Effector memory CD4-positive, alpha-beta T cell (primary cell): Measurements from ENCODE around the gene SNX20.
A peak's percentile ranks its signal among the peaks of the same experiment; 100 is the strongest.

ENCODE experiments used
- DNase-seq, 3 donors: peaks; one replicate each; pipeline ENCODE4 v3.0.0-alpha.2; 2020
- H3K27ac ChIP-seq: 2 replicates; pipeline ENCODE4 v1.7.0; 2013; ENCODE audit warnings: mild to moderate bottlenecking, low read length, moderate library complexity; ENCODE audit not compliant: insufficient read depth, poor library complexity, severe bottlenecking
- H3K27me3 ChIP-seq: replicated peaks from 2 replicates; pipeline ENCODE4 v1.7.0; 2013; ENCODE audit warnings: mild to moderate bottlenecking, low read length; ENCODE audit not compliant: insufficient read depth, control insufficient read depth, poor library complexity, severe bottlenecking
- H3K36me3 ChIP-seq: 2 replicates; pipeline ENCODE4 v1.7.0; 2013; ENCODE audit warnings: mild to moderate bottlenecking, low read length, moderate library complexity; ENCODE audit not compliant: control insufficient read depth, insufficient read depth
- H3K4me1 ChIP-seq: 2 replicates; pipeline ENCODE4 v1.7.0; 2013; ENCODE audit warnings: low read length, mild to moderate bottlenecking; ENCODE audit not compliant: control insufficient read depth, insufficient read depth, poor library complexity, severe bottlenecking
- H3K4me3 ChIP-seq: 2 replicates; pipeline ENCODE4 v1.7.0; 2013; ENCODE audit warnings: low read length, low read depth, mild to moderate bottlenecking; ENCODE audit not compliant: insufficient read depth, poor library complexity, severe bottlenecking
- H3K9me3 ChIP-seq: 2 replicates; pipeline ENCODE4 v1.7.0; 2013; ENCODE audit warnings: mild to moderate bottlenecking, low read length, moderate library complexity; ENCODE audit not compliant: control insufficient read depth
- total RNA-seq, 3 donors: gene quantifications; one replicate each; lab custom pipeline; 2026; lab: John Stamatoyannopoulos, UW

The SNX20 gene
- total RNA-seq: 58.1 to 77.8 (median 60.8) reads per million in 3 donors

DNA sequence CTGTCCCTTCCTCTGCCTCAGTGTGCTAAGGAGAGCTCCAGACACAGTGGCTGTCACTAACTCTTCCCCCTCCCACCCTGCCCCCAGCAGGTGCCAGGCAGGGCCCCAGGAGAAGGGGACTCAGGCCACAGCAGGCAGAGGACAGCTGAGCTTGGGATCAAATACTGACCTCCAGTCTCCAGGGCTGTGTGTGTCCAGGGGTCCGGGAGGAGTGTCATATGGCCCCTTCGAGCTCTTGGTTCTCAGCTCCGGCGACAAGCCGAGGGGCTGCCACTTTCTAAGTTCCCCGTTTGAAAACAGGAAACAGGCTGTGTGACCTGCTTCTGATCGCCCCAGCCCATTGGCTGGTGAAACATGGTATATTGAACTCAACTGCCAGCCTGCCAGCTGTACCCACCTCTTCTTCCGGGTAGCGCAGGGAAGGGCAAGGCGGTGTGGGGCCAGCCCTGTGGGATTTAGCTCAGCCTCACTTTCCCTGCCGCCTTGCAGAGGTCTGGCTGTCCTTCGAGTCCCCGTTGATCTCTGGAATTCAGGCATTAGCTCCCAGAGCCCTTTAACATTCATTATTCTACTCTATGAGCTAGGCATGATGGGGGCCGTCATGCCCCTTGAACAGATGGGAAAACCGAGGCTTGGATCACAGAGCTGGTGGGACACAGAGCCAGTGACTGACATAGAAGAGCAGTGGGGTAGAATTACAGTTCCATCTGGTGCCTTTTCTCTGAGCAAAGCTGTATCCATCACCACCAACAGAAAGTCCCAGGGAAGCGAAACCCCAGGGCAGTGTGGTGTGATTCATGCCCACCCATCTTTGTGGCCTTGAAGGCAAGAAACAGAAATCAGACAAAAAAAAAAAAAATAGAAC is at the start of gene SNX20:
SNX20 (minus strand) TSS at position 292 of the 865 bp plus-strand sequence. CDS start 3,786 bp downstream, outside the sequence.
- peak; percentile 48 to 63 (median 56) for DNase-seq
- Histone ChIP-seq H3K9me3 (no peaks in the 10 kb centered on the region), H3K27me3 (no peaks in the 10 kb centered on the region), H3K27ac (peak within 1 kb of the TSS; percentile 84), H3K36me3 (peaks cover 14% of the 10 kb centered on the region), H3K4me3 (peak within 1 kb of the TSS; percentile 83), H3K4me1 (peaks cover 69% of the 10 kb centered on the region)

- no peak for DNase-seq
- H3K27ac ChIP-seq: no peak overlapping the region
- H3K27me3 ChIP-seq: no peaks in the 10 kb centered on the region
- peaks cover 8% of the 10 kb centered on the region for H3K4me1 ChIP-seq
- peaks cover 12% of the 10 kb centered on the region for H3K9me3 ChIP-seq
- H3K36me3 ChIP-seq: peaks cover 18% of the 10 kb centered on the region
- H3K4me3 ChIP-seq: no peak overlapping the region
Observed at GRCh38 chr16:50724306-50724705, 43.2 kb upstream of the SNX20 start.

DNA sequence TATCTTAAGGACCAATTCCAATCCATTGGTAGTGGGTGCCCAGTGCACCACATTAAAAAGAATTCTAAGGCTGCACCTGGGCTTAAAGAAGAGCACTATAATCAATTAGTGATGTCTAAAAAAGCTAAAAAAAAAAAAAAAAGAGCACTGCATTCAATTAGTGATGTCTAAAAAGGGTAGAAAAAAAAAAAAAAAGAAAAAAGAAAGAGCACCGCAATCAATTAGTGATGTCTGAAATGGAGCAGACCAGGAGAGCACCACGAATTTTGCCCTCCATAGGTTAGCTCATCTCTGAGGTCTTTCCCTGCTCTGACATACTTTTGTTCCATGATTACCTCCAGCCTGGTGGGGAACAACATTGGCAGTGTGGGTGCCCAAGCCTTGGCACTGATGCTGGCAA is 41.8 kb upstream of the SNX20 start:
- no peak overlapping the region for H3K4me3 ChIP-seq
- peaks cover 8% of the 10 kb centered on the region for H3K4me1 ChIP-seq
- peaks cover 18% of the 10 kb centered on the region for H3K36me3 ChIP-seq
- no peak for DNase-seq
- peaks cover 12% of the 10 kb centered on the region for H3K9me3 ChIP-seq
- H3K27ac ChIP-seq: no peak overlapping the region
- no peaks in the 10 kb centered on the region for H3K27me3 ChIP-seq

- peaks cover 12% of the 10 kb centered on the region for H3K9me3 ChIP-seq
- DNase-seq: no peak
- peaks cover 8% of the 10 kb centered on the region for H3K4me1 ChIP-seq
- H3K36me3 ChIP-seq: peaks cover 19% of the 10 kb centered on the region
- H3K4me3 ChIP-seq: no peak overlapping the region
- H3K27ac ChIP-seq: no peak overlapping the region
- H3K27me3 ChIP-seq: no peaks in the 10 kb centered on the region
Observed at GRCh38 chr16:50722405-50722737, 41.3 kb upstream of the SNX20 start.

DNA sequence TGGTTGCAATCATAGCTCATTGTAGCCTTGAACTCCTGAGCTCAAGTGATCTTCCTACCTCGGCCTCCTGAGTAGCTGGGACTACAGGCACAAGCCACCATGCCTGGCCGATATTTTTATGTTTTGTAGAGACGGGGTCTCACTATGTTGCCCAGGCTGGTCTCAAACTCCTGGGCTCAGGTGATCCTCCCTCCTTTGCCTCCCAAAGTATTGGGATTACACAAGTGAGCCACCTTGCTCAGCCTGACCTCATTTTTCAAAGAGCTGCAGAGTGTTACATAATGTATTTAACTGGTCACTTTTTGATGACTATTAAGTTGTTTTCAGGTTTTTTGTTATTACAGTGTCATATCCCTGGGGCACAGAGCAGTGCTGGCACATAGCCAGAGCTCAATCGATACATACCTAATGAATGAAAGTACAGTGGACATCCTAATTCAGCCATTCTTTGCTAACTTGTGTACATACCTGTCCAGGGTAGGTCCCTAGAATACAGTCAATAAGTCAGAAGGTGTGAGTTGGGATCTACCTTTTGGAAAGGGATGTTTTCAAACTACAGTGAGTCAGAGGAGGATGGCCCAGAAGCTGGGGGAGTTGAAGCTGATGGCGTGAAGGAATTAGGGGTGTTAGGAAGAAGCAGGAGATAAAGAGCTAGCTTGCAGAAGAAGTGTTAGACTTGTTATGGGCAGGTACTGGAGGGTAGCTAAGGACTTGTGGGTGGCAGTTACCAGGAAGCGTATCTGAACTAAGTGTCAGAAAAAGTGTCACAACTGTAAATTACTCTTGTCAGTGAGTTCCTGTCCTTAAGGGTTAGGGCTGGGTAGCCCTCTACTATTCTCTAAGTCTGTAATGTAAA is 40.7 kb upstream of the SNX20 start:
- peaks cover 22% of the 10 kb centered on the region for H3K36me3 ChIP-seq
- peaks cover 12% of the 10 kb centered on the region for H3K9me3 ChIP-seq
- H3K4me3 ChIP-seq: no peak overlapping the region
- no peak overlapping the region for H3K27ac ChIP-seq
- no peaks in the 10 kb centered on the region for H3K27me3 ChIP-seq
- peaks cover 8% of the 10 kb centered on the region for H3K4me1 ChIP-seq
- DNase-seq: no peak

DNA sequence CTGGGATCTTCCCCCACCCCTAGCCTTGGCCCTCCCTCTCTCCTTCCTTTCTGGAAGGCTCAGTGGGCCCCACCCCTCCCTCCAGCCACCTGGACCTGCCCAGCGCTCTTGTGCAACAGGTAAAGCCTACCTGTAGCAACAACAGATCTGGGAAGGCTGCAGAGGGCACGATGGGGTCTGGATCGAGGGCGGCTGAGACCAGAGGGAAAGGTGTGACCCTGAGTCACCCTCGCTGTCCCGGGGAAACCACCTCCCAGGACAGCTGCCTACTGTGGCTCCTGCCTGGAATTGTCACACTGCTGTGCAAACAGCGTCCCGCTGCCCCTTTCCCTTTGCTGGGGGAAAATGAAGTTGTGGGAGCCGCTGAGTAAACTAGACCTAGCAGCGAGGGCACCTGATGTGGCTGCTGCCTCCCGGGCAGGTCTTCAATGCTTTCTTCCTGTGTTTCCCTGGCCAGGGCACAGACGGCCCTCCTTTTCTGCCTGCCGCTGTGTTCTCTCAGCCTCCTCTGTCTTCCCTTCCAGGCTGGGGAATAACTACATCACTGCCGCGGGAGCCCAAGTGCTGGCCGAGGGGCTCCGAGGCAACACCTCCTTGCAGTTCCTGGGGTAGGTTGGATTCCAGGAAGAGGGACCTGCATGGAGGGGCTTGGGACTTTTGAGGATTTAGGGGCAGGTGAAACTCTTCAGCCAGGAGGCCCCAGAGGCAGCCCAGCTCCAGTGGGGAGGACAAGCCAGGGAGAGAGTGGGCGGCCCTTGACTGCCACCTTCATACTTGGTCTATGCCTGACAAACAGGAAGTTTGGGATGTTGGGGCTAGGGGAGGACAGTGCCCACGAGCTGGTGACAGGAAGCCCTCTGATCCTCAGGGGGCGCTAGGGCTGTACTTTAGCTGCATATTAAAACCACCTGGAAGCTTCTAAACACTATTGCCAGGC is 38.6 kb upstream of the SNX20 start:
- Histone ChIP-seq H3K36me3 (peaks cover 14% of the 10 kb centered on the region), H3K4me3 (no peak overlapping the region), H3K9me3 (peaks cover 11% of the 10 kb centered on the region), H3K27ac (no peak overlapping the region), H3K27me3 (no peaks in the 10 kb centered on the region), H3K4me1 (peaks cover 8% of the 10 kb centered on the region)
- no peak for DNase-seq

DNA sequence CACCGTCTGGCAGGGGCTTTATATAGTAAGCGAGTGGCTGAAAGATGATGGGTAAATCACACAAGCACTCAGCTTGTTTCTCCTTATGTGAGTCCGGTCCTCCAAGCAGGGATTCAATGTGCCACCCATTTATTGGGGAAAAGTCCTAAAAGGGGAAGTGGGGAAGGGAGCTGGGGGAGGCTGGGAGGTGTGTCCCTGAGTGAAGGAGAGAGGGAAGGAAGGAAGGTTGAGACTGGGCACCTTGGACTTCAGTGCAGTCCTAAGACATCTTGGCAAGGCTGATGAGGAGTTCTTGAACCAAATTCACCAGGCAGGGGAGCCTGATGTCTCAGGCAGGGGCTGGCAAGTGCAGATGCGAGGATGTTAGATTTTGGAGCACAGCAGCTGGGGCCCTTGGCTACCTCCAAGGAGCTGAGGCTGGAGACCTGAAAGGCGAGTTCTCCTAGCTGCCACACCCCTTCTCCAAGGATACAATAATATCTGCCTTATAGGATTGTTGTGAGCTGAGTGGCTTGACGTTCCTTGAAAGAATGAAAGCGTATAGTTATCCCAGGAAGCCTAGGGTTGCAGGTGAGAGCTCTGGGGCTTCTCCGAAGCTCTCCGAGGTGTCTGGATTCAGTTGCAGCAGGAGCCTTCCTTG is 37.8 kb upstream of the SNX20 start:
- Histone ChIP-seq H3K4me3 (no peak overlapping the region), H3K27ac (no peak overlapping the region), H3K27me3 (no peaks in the 10 kb centered on the region), H3K9me3 (peaks cover 3% of the 10 kb centered on the region), H3K36me3 (peaks cover 6% of the 10 kb centered on the region), H3K4me1 (peaks cover 8% of the 10 kb centered on the region)
- no peak for DNase-seq

- no peak for DNase-seq
- H3K36me3 ChIP-seq: peaks cover 4% of the 10 kb centered on the region
- H3K9me3 ChIP-seq: no peaks in the 10 kb centered on the region
- no peak overlapping the region for H3K27ac ChIP-seq
- H3K4me3 ChIP-seq: no peak overlapping the region
- H3K27me3 ChIP-seq: no peaks in the 10 kb centered on the region
- H3K4me1 ChIP-seq: peaks cover 8% of the 10 kb centered on the region
Observed at GRCh38 chr16:50718061-50718760, 37.1 kb upstream of the SNX20 start.

DNA sequence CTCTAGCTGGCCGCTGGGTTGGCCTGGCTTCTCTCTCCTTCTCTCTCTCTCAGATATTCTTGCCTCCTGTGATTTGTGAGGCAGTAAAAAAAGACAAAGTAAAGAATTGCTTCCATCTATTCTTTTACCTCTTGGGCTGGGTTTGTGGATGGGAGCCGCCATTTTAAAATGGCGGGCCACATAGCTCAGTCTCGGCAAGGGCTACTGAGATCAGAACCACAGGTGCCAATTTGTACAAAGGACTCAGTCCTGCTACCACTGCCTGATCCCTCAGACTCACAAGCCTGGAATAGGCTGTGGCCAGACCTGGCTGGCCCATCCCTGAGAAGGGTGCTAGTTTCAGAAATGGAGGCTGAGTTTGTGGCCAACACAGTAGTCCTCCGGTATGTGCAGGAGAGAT is 36.4 kb upstream of the SNX20 start:
- H3K36me3 ChIP-seq: peaks cover 4% of the 10 kb centered on the region
- peaks cover 8% of the 10 kb centered on the region for H3K4me1 ChIP-seq
- no peaks in the 10 kb centered on the region for H3K27me3 ChIP-seq
- H3K9me3 ChIP-seq: no peaks in the 10 kb centered on the region
- no peak overlapping the region for H3K27ac ChIP-seq
- H3K4me3 ChIP-seq: no peak overlapping the region
- DNase-seq: no peak
